Lower lobe of right lung (tissue), 2 donors: ENCODE data around the gene OCA2. TPM values are rescaled to one million over a fixed set of nuclear protein-coding genes. Genes with fewer than 3 reads are reported as not detected.
"Not testable (repeated sequence)": the region's sequence is repeated elsewhere in the genome, so short reads cannot be mapped to it uniquely, and the experiment has no call there.

Experiments used
- ATAC-seq, 2 donors: fragments of 200-7000 bp; cut with Tn5 transposase; one replicate each; pipeline ENCODE4 v1.9.1; 2020 to 2022; ENCODE audit warnings: mild to moderate bottlenecking in 2 of 2, moderate library complexity in 2 of 2
- DNase-seq: peaks from one replicate; pipeline ENCODE4 v3.0.0-alpha.2; 2020
- H3K27ac ChIP-seq: fragments of 200-600 bp; one replicate; pipeline ENCODE4 v1.8.0; 2022
- H3K27me3 ChIP-seq: fragments of 200-600 bp; one replicate; pipeline ENCODE4 v1.8.0; 2022; ENCODE audit warnings: low read depth
- H3K36me3 ChIP-seq: fragments of 200-600 bp; one replicate; pipeline ENCODE4 v1.8.0; 2022; ENCODE audit warnings: mild to moderate bottlenecking
- H3K4me1 ChIP-seq: fragments of 200-600 bp; one replicate; pipeline ENCODE4 v1.8.0; 2022
- H3K4me3 ChIP-seq: fragments of 200-600 bp; one replicate; pipeline ENCODE4 v1.8.0; 2022; ENCODE audit warnings: mild to moderate bottlenecking
- H3K9me3 ChIP-seq: fragments of 200-600 bp; one replicate; pipeline ENCODE4 v1.8.0; 2022
- CTCF ChIP-seq: fragments of 200-600 bp; IDR thresholded peaks from one replicate; pipeline ENCODE4 v1.8.0; 2022; ENCODE audit warnings: antibody characterized with exemption, mild to moderate bottlenecking
- intact Hi-C: fragments of 100-400 bp; cut with DNase I; formaldehyde crosslinking; loops from one replicate; pipeline ENCODE4 v1.11.0; 2022
- total RNA-seq: library from RNA; stranded (reverse); fragmentation: NEBNext Ultra II Directional; extraction: Animal tissue kit (Norgen Biotek cat#: 25700); gene quantifications from one replicate; pipeline ENCODE4 v1.2.1, GENCODE V29; 2021
- donor health status: DM: no; HTN: yes; CAD: no; lungs with severe emphysema.

The OCA2 gene
- total RNA-seq, 1 donor from 2014 or later = 1.2 TPM

GRCh38 chr15:28123408-28124023, 24.4 kb upstream of the OCA2 start:
- H3K4me3 ChIP-seq = no peak overlapping the region
- ATAC-seq (peak; percentile 74 to 78), DNase-seq (peak; percentile 68)
- peak; percentile 62 for TF ChIP-seq CTCF
- no peak overlapping the region for H3K27ac ChIP-seq
- no peaks in the 10 kb centered on the region for H3K27me3 ChIP-seq
- H3K9me3 ChIP-seq = no peaks in the 10 kb centered on the region
- H3K36me3 ChIP-seq = peaks cover 75% of the 10 kb centered on the region
- no peaks in the 10 kb centered on the region for H3K4me1 ChIP-seq
- intact Hi-C loops = no loop called here

- no peak for TF ChIP-seq CTCF
- Histone ChIP-seq H3K27me3 (no peaks in the 10 kb centered on the region), H3K27ac (no peak overlapping the region), H3K9me3 (no peaks in the 10 kb centered on the region), H3K4me3 (no peak overlapping the region), H3K36me3 (peaks cover 77% of the 10 kb centered on the region), H3K4me1 (no peaks in the 10 kb centered on the region)
- DNase-seq (no peak), ATAC-seq (peak in 1 of 2 donors; percentile 29)
- intact Hi-C loops = no loop called here
These were observed 23.2 kb upstream of the OCA2 start for GRCh38 chr15:28122038-28122949.

- H3K36me3 ChIP-seq = peaks cover 79% of the 10 kb centered on the region
- intact Hi-C loops = not testable (repeated sequence)
These were observed 22.5 kb upstream of the OCA2 start for GRCh38 chr15:28121577-28121976.

GRCh38 chr15:28120359-28120640, 21.2 kb upstream of the OCA2 start:
- intact Hi-C loops = no loop called here
- H3K27ac ChIP-seq = no peak overlapping the region
- H3K4me3 ChIP-seq = no peak overlapping the region
- H3K27me3 ChIP-seq = no peaks in the 10 kb centered on the region
- H3K4me1 ChIP-seq = no peaks in the 10 kb centered on the region
- no peaks in the 10 kb centered on the region for H3K9me3 ChIP-seq
- no peak for ATAC-seq
- no peak for TF ChIP-seq CTCF
- no peak for DNase-seq
- peaks cover 92% of the 10 kb centered on the region for H3K36me3 ChIP-seq

More at GRCh38 chr15:28121577-28121976, 22.5 kb upstream of the OCA2 start:
- not testable (repeated sequence) for H3K4me3 ChIP-seq, ATAC-seq, H3K9me3 ChIP-seq, H3K27me3 ChIP-seq, DNase-seq, H3K27ac ChIP-seq, H3K4me1 ChIP-seq

GRCh38 chr15:28118531-28118930, 19.4 kb upstream of the OCA2 start:
- peaks cover 92% of the 10 kb centered on the region for H3K36me3 ChIP-seq
- DNase-seq (no peak), ATAC-seq (no peak)

More at GRCh38 chr15:28118531-28118930, 19.4 kb upstream of the OCA2 start:
- Histone ChIP-seq H3K4me1 (no peaks in the 10 kb centered on the region), H3K27ac (no peak overlapping the region), H3K27me3 (no peaks in the 10 kb centered on the region), H3K9me3 (no peaks in the 10 kb centered on the region), H3K4me3 (no peak overlapping the region)
- TF ChIP-seq CTCF = no peak
- intact Hi-C loops = no loop called here
